ENCODE results near the gene TSPAN15. TPM values are rescaled to one million over a fixed set of nuclear protein-coding genes. Genes with fewer than 3 reads are reported as not detected.

Gene TSPAN15
- total and polyA plus RNA-seq, 2 experiments from 2014 or later: 6.6 to 10.1 TPM

GRCh38 chr10:69460576-69461242 lies 9.4 kb downstream of the TSPAN15 start:
- H3K4me3 Mint-ChIP-seq: no peak overlapping the region
- no peak for DNase-seq (ENCODE audit: low spot score)
- no peak overlapping the region for H3K27ac Mint-ChIP-seq
- H3K27me3 Mint-ChIP-seq (ENCODE audit: insufficient read depth, low read depth, poor library complexity): peaks cover 5% of the 10 kb centered on the region
- H3K4me3 ChIP-seq: no peak overlapping the region
- H2AFZ ChIP-seq: no peak overlapping the region
- H3K4me2 ChIP-seq: no peak overlapping the region
- H3K4me1 ChIP-seq (ENCODE audit: insufficient read depth): no peaks in the 10 kb centered on the region
- H3K79me2 ChIP-seq (replicated peaks; ENCODE audit: insufficient read depth): no peaks in the 10 kb centered on the region
- no peak for ATAC-seq
- no peaks in the 10 kb centered on the region for H3K27me3 ChIP-seq (ENCODE audit: insufficient read depth)
- H3F3A ChIP-seq (replicated peaks; ENCODE audit: low read depth): no peaks in the 10 kb centered on the region
- TF ChIP-seq ZNF331 (CRISPR knock-in tag; IDR thresholded peaks at IDR 0.05; ENCODE audit: low read depth): no peak
- no peak for TF ChIP-seq JUNB (IDR thresholded peaks at IDR 0.05; ENCODE audit: unreplicated experiment)
- TF ChIP-seq ZNF114 (CRISPR knock-in tag; IDR thresholded peaks at IDR 0.05): no peak
- TF ChIP-seq CTCF (conservative IDR thresholded peaks at IDR 0.05; ENCODE audit: low read depth in 2 of 2): no peak
- TF ChIP-seq EZH2phosphoT487 (IDR thresholded peaks at IDR 0.05; ENCODE audit: unreplicated experiment): no peak
- TF ChIP-seq REST (IDR thresholded peaks at IDR 0.05; ENCODE audit: unreplicated experiment): no peak
- TF ChIP-seq POLR2AphosphoS5 (IDR thresholded peaks at IDR 0.05; ENCODE audit: low read depth): no peak
- TF ChIP-seq NANOG (IDR thresholded peaks at IDR 0.05; ENCODE audit: borderline replicate concordance): no peak
- no peak for TF ChIP-seq EZH2 (IDR thresholded peaks at IDR 0.05; ENCODE audit: low read depth, unreplicated experiment)
- TF ChIP-seq CREB1 (CRISPR knock-in tag; IDR thresholded peaks at IDR 0.05; ENCODE audit: low read depth): no peak
- no peaks in the 10 kb centered on the region for H3K9me3 Mint-ChIP-seq
- no peaks in the 10 kb centered on the region for H3K36me3 ChIP-seq (ENCODE audit: insufficient read depth)
- H4K20me1 ChIP-seq (replicated peaks; ENCODE audit: insufficient read depth): 0 out of 2 replicates have a peak, but pooled peaks cover 3% of the 10 kb centered on the region
- no peaks in the 10 kb centered on the region for H3K9me2 ChIP-seq (ENCODE audit: insufficient read depth)
- H3K27ac ChIP-seq (ENCODE audit: low read depth): no peak overlapping the region
- H3K4me1 Mint-ChIP-seq: peaks cover 6% of the 10 kb centered on the region
- H3K36me3 Mint-ChIP-seq (ENCODE audit: low read depth): no peaks in the 10 kb centered on the region; the same call in 2 of the 3 replicates

Data from GM23338 (cell line).